Parathyroid adenoma (tissue), 2 donors: ENCODE results near the gene EVPLL.

Experiments
- H2AFZ ChIP-seq: fragments of 300-600 bp; sonication (generic); one replicate; pipeline ENCODE4 v1.7.0; 2017; ENCODE audit warnings: antibody characterized with exemption, mild to moderate bottlenecking
- H3K27ac ChIP-seq: fragments of 300-600 bp; sonication (generic); one replicate; pipeline ENCODE4 v1.7.0; 2017
- H3K27me3 ChIP-seq: fragments of 300-600 bp; sonication (generic); one replicate; pipeline ENCODE4 v1.7.0; 2017; ENCODE audit warnings: low read length; ENCODE audit not compliant: control insufficient read depth, insufficient read depth
- H3K36me3 ChIP-seq: fragments of 300-600 bp; sonication (generic); one replicate; pipeline ENCODE4 v1.7.0; 2017; ENCODE audit warnings: low read length; ENCODE audit not compliant: control insufficient read depth, insufficient read depth
- H3K4me1 ChIP-seq: fragments of 300-600 bp; sonication (generic); one replicate; pipeline ENCODE4 v1.7.0; 2017; ENCODE audit warnings: control low read depth
- H3K4me2 ChIP-seq: fragments of 300-600 bp; sonication (generic); one replicate; pipeline ENCODE4 v1.7.0; 2017; ENCODE audit warnings: low read length
- H3K4me3 ChIP-seq: fragments of 300-600 bp; sonication (generic); one replicate; pipeline ENCODE4 v1.7.0; 2017; ENCODE audit warnings: low read depth, low read length
- H3K79me2 ChIP-seq: fragments of 300-600 bp; sonication (generic); one replicate; pipeline ENCODE4 v1.7.0; 2017; ENCODE audit warnings: control low read depth
- H3K9ac ChIP-seq: fragments of 300-600 bp; sonication (generic); one replicate; pipeline ENCODE4 v1.7.0; 2017; ENCODE audit warnings: mild to moderate bottlenecking
- H3K9me3 ChIP-seq: fragments of 300-600 bp; sonication (generic); one replicate; pipeline ENCODE4 v1.7.0; 2017; ENCODE audit warnings: low read length; ENCODE audit not compliant: control insufficient read depth
- CTCF ChIP-seq: fragments of 300-600 bp; sonication (generic); IDR thresholded peaks from one replicate; pipeline ENCODE4 v1.7.0; 2017; ENCODE audit warnings: antibody characterized with exemption, mild to moderate bottlenecking
- donor health status: primary hyperparathyroidism.

EVPLL gene

GRCh38 chr17:18361837-18362697, 15.5 kb upstream of the EVPLL start:
- Histone ChIP-seq H2AFZ (peak overlapping the region; percentile 89), H3K27ac (peak overlapping the region; percentile 99), H3K36me3 (no peaks in the 10 kb centered on the region), H3K9ac (no peak overlapping the region), H3K79me2 (peaks cover 24% of the 10 kb centered on the region), H3K9me3 (no peaks in the 10 kb centered on the region), H3K27me3 (no peaks in the 10 kb centered on the region), H3K4me3 (peak overlapping the region; percentile 82), H3K4me2 (peak overlapping the region; percentile 94), H3K4me1 (peaks cover 23% of the 10 kb centered on the region)
- no peak for TF ChIP-seq CTCF

- H3K4me1 ChIP-seq: peaks cover 19% of the 10 kb centered on the region
- H3K9ac ChIP-seq: peak overlapping the region; percentile 94
- peak overlapping the region; percentile 94 for H3K4me2 ChIP-seq
- H3K27ac ChIP-seq: peak overlapping the region; percentile 99
- H3K9me3 ChIP-seq: no peaks in the 10 kb centered on the region
- H3K79me2 ChIP-seq: peaks cover 24% of the 10 kb centered on the region
- H3K36me3 ChIP-seq: no peaks in the 10 kb centered on the region
- peak; percentile 16 for TF ChIP-seq CTCF
- peak overlapping the region; percentile 82 for H3K4me3 ChIP-seq
- H2AFZ ChIP-seq: peak overlapping the region; percentile 89
- H3K27me3 ChIP-seq: no peaks in the 10 kb centered on the region
Observed at GRCh38 chr17:18362698-18363100, 14.9 kb upstream of the EVPLL start.

- Histone ChIP-seq H3K4me1 (peaks cover 19% of the 10 kb centered on the region), H3K79me2 (peaks cover 24% of the 10 kb centered on the region), H3K36me3 (no peaks in the 10 kb centered on the region), H3K27me3 (no peaks in the 10 kb centered on the region), H3K4me3 (peak within 1 kb of the TSS; percentile 82), H3K9ac (peak within 1 kb of the TSS; percentile 94), H2AFZ (peak within 1 kb of the TSS; percentile 89), H3K9me3 (no peaks in the 10 kb centered on the region), H3K4me2 (peak within 1 kb of the TSS; percentile 94), H3K27ac (peak within 1 kb of the TSS; percentile 99)
- no peak for TF ChIP-seq CTCF
Observed at GRCh38 chr17:18363101-18364049, 14.2 kb upstream of the EVPLL start, which contains the start of gene SHMT1. TSS of gene SHMT1 (minus strand) at chr17:18363550. CDS start at chr17:18355981, 7,569 bp downstream.

GRCh38 chr17:18364166-18364565, 13.4 kb upstream of the EVPLL start:
- Histone ChIP-seq H3K4me2 (no peak overlapping the region), H3K79me2 (peaks cover 20% of the 10 kb centered on the region), H3K9ac (no peak overlapping the region), H3K4me3 (no peak overlapping the region), H3K27me3 (no peaks in the 10 kb centered on the region), H2AFZ (no peak overlapping the region), H3K27ac (no peak overlapping the region), H3K36me3 (no peaks in the 10 kb centered on the region), H3K9me3 (no peaks in the 10 kb centered on the region), H3K4me1 (peaks cover 19% of the 10 kb centered on the region)
- TF ChIP-seq CTCF: no peak
